HL-60 (cell line): Measurements from ENCODE around the gene CPED1.

Source experiments
- CTCF ChIP-seq: IDR thresholded peaks from one replicate; pipeline ENCODE4 v1.5.1; 2011; ENCODE audit warnings: low read length, control low read depth, inconsistent platforms; ENCODE audit not compliant: insufficient read depth
- POLR2AphosphoS5 ChIP-seq: IDR thresholded peaks from 2 replicates; pipeline ENCODE4 v1.6.1; 2012; ENCODE audit warnings: low read depth
- TF ChIP-seq, protein P1 (sequence below): IDR thresholded peaks from 2 replicates; pipeline ENCODE4 v1.6.1; 2012; ENCODE audit warnings: low read depth; ENCODE audit not compliant: insufficient replicate concordance

GRCh38 chr7:121274467-121274866 is 286.0 kb downstream of the CPED1 start:
- TF ChIP-seq POLR2AphosphoS5 (no peak), CTCF (no peak)
- TF ChIP-seq, protein P1, sequence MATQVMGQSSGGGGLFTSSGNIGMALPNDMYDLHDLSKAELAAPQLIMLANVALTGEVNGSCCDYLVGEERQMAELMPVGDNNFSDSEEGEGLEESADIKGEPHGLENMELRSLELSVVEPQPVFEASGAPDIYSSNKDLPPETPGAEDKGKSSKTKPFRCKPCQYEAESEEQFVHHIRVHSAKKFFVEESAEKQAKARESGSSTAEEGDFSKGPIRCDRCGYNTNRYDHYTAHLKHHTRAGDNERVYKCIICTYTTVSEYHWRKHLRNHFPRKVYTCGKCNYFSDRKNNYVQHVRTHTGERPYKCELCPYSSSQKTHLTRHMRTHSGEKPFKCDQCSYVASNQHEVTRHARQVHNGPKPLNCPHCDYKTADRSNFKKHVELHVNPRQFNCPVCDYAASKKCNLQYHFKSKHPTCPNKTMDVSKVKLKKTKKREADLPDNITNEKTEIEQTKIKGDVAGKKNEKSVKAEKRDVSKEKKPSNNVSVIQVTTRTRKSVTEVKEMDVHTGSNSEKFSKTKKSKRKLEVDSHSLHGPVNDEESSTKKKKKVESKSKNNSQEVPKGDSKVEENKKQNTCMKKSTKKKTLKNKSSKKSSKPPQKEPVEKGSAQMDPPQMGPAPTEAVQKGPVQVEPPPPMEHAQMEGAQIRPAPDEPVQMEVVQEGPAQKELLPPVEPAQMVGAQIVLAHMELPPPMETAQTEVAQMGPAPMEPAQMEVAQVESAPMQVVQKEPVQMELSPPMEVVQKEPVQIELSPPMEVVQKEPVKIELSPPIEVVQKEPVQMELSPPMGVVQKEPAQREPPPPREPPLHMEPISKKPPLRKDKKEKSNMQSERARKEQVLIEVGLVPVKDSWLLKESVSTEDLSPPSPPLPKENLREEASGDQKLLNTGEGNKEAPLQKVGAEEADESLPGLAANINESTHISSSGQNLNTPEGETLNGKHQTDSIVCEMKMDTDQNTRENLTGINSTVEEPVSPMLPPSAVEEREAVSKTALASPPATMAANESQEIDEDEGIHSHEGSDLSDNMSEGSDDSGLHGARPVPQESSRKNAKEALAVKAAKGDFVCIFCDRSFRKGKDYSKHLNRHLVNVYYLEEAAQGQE: no peak
